Measurements from ENCODE around the gene PDZRN4.
"Not testable (repeated sequence)": the region's sequence is repeated elsewhere in the genome, so short reads cannot be mapped to it uniquely, and the experiment has no call there.

Gene PDZRN4

DNA sequence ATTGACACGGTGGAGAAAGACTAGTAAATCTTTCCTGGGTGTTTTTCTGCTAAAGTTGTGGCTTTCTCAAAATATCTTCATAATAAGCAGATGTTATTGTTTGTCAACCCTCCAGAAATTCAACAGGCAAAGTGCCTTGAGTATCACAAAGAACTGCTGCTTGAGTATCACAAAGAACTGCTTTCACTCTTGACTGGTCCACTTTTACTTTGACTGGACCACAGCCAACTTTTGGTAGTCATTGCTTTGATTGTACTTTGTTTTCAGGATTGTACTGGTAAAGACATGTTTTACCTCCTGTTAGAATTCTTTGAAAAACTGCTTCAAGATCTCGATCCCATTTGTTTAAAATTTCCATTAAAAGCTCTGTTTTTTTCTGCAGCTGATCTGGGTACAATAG is 62.6 kb downstream of the PDZRN4 start:
- Histone ChIP-seq H3K27ac (ENCODE audit: low read depth, low read length) (no peak overlapping the region), H3K36me3 (ENCODE audit: low read length) (no peaks in the 10 kb centered on the region), H2AFZ (ENCODE audit: low read depth, low read length, severe bottlenecking) (no peak overlapping the region), H3K9me3 (ENCODE audit: insufficient read depth, low read length) (no peaks in the 10 kb centered on the region), H3K9me2 (replicated peaks; ENCODE audit: insufficient read depth, low read length) (no peaks in the 10 kb centered on the region), H4K20me1 (ENCODE audit: low read depth, low read length) (no peaks in the 10 kb centered on the region), H3K4me2 (ENCODE audit: low read depth, low read length, poor library complexity, severe bottlenecking) (no peak overlapping the region), H3K4me3 (ENCODE audit: insufficient read depth, low read length, poor library complexity, severe bottlenecking) (no peak overlapping the region), H3F3A (ENCODE audit: insufficient read depth) (no peaks in the 10 kb centered on the region), H3K9ac (ENCODE audit: low read length) (no peak overlapping the region), H3K27me3 (ENCODE audit: low read length) (no peaks in the 10 kb centered on the region), H3K79me2 (ENCODE audit: insufficient read depth, low read length) (no peaks in the 10 kb centered on the region)
- TF ChIP-seq, protein P1, sequence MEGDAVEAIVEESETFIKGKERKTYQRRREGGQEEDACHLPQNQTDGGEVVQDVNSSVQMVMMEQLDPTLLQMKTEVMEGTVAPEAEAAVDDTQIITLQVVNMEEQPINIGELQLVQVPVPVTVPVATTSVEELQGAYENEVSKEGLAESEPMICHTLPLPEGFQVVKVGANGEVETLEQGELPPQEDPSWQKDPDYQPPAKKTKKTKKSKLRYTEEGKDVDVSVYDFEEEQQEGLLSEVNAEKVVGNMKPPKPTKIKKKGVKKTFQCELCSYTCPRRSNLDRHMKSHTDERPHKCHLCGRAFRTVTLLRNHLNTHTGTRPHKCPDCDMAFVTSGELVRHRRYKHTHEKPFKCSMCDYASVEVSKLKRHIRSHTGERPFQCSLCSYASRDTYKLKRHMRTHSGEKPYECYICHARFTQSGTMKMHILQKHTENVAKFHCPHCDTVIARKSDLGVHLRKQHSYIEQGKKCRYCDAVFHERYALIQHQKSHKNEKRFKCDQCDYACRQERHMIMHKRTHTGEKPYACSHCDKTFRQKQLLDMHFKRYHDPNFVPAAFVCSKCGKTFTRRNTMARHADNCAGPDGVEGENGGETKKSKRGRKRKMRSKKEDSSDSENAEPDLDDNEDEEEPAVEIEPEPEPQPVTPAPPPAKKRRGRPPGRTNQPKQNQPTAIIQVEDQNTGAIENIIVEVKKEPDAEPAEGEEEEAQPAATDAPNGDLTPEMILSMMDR (IDR thresholded peaks at IDR 0.05; ENCODE audit: insufficient read depth, low read length, poor library complexity, severe bottlenecking), result no peak
- no peak for TF ChIP-seq EZH2phosphoT487 (conservative IDR thresholded peaks at IDR 0.05; ENCODE audit: low read length)

- Histone ChIP-seq H3K9me2 (replicated peaks; ENCODE audit: insufficient read depth, low read length) (no peaks in the 10 kb centered on the region), H3F3A (ENCODE audit: insufficient read depth) (no peaks in the 10 kb centered on the region), H3K9ac (ENCODE audit: low read length) (no peak overlapping the region), H3K4me3 (ENCODE audit: insufficient read depth, low read length, poor library complexity, severe bottlenecking) (no peak overlapping the region), H2AFZ (ENCODE audit: low read depth, low read length, severe bottlenecking) (no peak overlapping the region), H3K9me3 (ENCODE audit: insufficient read depth, low read length) (no peaks in the 10 kb centered on the region), H3K79me2 (ENCODE audit: insufficient read depth, low read length) (no peaks in the 10 kb centered on the region), H3K27me3 (ENCODE audit: low read length) (no peaks in the 10 kb centered on the region), H3K36me3 (ENCODE audit: low read length) (no peaks in the 10 kb centered on the region), H3K4me2 (ENCODE audit: low read depth, low read length, poor library complexity, severe bottlenecking) (no peak overlapping the region), H3K27ac (ENCODE audit: low read depth, low read length) (no peak overlapping the region), H4K20me1 (ENCODE audit: low read depth, low read length) (no peaks in the 10 kb centered on the region)
- no peak for TF ChIP-seq EZH2phosphoT487 (conservative IDR thresholded peaks at IDR 0.05; ENCODE audit: low read length)
- TF ChIP-seq, protein P1 (IDR thresholded peaks at IDR 0.05; ENCODE audit: insufficient read depth, low read length, poor library complexity, severe bottlenecking), result no peak
Observed at GRCh38 chr12:41254004-41254914, 66.1 kb downstream of the PDZRN4 start.

- H3K9me2 ChIP-seq (replicated peaks; ENCODE audit: insufficient read depth, low read length); H3K79me2 ChIP-seq (ENCODE audit: insufficient read depth, low read length); H3K9ac ChIP-seq (ENCODE audit: low read length); H3F3A ChIP-seq (ENCODE audit: insufficient read depth); H4K20me1 ChIP-seq (ENCODE audit: low read depth, low read length); H2AFZ ChIP-seq (ENCODE audit: low read depth, low read length, severe bottlenecking); H3K4me2 ChIP-seq (ENCODE audit: low read depth, low read length, poor library complexity, severe bottlenecking); H3K27me3 ChIP-seq (ENCODE audit: low read length); H3K36me3 ChIP-seq (ENCODE audit: low read length); H3K9me3 ChIP-seq (ENCODE audit: insufficient read depth, low read length); H3K4me3 ChIP-seq (ENCODE audit: insufficient read depth, low read length, poor library complexity, severe bottlenecking); H3K27ac ChIP-seq (ENCODE audit: low read depth, low read length): not testable (repeated sequence)
Observed at GRCh38 chr12:41263196-41263595, 75.1 kb downstream of the PDZRN4 start.

DNA sequence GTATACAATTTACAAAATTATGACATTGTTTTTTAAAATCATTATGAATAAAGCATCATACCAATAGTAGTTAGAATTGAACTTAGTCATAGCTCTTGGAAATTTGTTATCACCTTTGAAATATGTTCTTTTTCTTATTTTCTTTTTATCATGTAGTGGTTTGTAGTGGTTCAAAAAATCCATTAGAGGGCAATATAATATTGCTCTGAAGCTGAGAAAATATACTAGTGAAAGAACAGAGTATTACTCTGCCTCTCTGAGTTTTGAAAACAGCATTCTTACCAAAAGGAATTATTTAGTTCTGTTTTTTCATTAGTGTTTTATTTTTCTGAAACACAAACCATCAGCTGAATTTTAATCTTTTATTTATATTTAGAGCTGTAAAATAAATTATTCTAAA is 76.2 kb downstream of the PDZRN4 start:
- no peak overlapping the region for H3K27ac ChIP-seq (ENCODE audit: low read depth, low read length)
- H3K9ac ChIP-seq (ENCODE audit: low read length), result no peak overlapping the region
- no peaks in the 10 kb centered on the region for H3K79me2 ChIP-seq (ENCODE audit: insufficient read depth, low read length)
- H3K9me2 ChIP-seq (replicated peaks; ENCODE audit: insufficient read depth, low read length), result no peaks in the 10 kb centered on the region
- no peak for TF ChIP-seq EZH2phosphoT487 (conservative IDR thresholded peaks at IDR 0.05; ENCODE audit: low read length)
- TF ChIP-seq, protein P1 (IDR thresholded peaks at IDR 0.05; ENCODE audit: insufficient read depth, low read length, poor library complexity, severe bottlenecking), result peak; percentile 23
- H3F3A ChIP-seq (ENCODE audit: insufficient read depth), result no peaks in the 10 kb centered on the region
- no peak overlapping the region for H3K4me2 ChIP-seq (ENCODE audit: low read depth, low read length, poor library complexity, severe bottlenecking)
- no peaks in the 10 kb centered on the region for H3K36me3 ChIP-seq (ENCODE audit: low read length)
- H3K4me3 ChIP-seq (ENCODE audit: insufficient read depth, low read length, poor library complexity, severe bottlenecking), result no peak overlapping the region
- H4K20me1 ChIP-seq (ENCODE audit: low read depth, low read length), result no peaks in the 10 kb centered on the region
- no peaks in the 10 kb centered on the region for H3K9me3 ChIP-seq (ENCODE audit: insufficient read depth, low read length)
- H2AFZ ChIP-seq (ENCODE audit: low read depth, low read length, severe bottlenecking), result no peak overlapping the region
- H3K27me3 ChIP-seq (ENCODE audit: low read length), result no peaks in the 10 kb centered on the region
